DMS 273 treated with DMSO at 0.1 percent for 48 hours (cell line): ENCODE measurements around the gene BTBD9.
A peak's percentile ranks its signal among the peaks of the same experiment; 100 is the strongest.

Experiments
- DNase-seq: peaks from one replicate; lab custom pipeline; 2025; lab: John Stamatoyannopoulos, UW

The BTBD9 gene

GRCh38 chr6:38639498-38640215, at the start of gene BTBD9:
Gene BTBD9, minus strand, starts transcription at chr6:38639929.
- DNase-seq, result peak; percentile 54

GRCh38 chr6:38688579-38689087, 48.9 kb upstream of the BTBD9 start:
- no peak for DNase-seq

GRCh38 chr6:38687549-38687948, 47.8 kb upstream of the BTBD9 start:
- no peak for DNase-seq

- DNase-seq, result no peak
These were observed 47.3 kb upstream of the BTBD9 start for GRCh38 chr6:38687043-38687353.

DNA sequence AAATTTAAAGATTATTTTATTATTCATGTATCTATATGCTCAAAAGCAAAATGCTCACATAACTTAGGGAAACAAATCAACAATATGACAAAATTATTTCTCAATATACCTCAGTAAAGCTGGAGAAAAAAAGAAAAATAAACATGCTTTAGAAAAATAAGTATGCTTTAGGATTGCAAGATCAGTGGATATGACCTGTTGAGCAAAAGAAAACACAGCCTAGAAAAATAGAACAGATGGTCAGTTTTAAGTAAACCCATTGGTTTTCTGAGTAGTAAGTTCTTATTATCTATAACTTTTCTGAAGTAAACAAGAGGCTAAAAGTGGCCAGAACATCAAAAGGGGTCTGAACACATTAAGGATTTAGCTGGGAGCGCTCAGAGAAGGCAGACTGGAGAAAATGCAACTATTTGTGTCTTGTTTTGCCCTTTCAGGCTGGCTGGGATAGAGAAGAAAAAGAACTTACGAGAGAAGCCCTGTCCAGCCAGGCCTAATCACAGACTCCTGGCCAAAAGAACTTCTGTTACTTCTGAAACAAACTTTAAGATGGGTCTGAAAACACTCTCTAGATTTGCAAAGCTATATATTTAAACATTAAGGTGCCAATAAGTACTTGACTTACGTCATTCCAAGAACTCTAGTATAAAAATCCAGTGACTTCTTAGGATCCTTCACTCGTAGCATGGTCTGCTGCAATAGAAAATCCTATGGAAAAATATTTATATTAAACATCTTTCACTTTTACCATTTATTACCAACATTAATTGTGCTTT, 46.7 kb upstream of the BTBD9 start:
- no peak for DNase-seq

DNA sequence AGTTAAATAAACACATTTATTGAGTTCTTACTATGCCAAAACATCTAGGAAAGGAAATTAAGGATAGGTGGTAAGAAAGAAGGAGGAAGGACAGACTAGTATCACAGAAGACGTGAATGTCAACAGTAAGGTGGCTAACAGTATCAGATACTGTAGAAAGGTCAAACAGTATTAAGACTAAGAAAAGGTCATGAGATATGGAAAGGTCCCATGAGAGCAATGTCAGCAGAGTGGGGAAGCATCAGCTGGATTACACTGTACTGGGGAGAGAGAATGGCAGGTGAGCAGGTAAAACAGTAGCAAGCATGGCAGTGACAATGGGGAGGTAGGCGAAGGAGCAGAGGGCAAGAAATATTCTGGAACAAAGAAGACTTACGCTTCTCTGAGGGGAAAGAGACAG, 45.2 kb upstream of the BTBD9 start:
- DNase-seq, result no peak

DNA sequence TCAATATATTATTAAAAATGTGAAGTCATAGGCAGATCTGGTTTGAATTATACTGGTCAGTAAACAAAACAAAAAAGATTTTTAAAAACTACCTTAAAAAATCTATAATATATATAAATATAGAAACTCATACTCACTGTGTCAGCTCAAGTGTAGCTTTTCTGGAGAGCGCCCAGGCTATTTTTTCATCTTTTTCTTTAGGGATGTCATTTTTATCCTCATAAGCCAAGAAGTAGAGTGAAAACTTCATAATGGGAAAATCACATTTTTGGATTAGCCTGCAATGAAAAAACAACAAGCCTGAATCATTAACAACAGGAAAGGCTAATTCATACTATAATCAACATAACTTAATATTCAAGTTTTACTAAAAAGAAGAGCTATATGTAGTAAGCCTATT, 44.5 kb upstream of the BTBD9 start:
- no peak for DNase-seq

DNA sequence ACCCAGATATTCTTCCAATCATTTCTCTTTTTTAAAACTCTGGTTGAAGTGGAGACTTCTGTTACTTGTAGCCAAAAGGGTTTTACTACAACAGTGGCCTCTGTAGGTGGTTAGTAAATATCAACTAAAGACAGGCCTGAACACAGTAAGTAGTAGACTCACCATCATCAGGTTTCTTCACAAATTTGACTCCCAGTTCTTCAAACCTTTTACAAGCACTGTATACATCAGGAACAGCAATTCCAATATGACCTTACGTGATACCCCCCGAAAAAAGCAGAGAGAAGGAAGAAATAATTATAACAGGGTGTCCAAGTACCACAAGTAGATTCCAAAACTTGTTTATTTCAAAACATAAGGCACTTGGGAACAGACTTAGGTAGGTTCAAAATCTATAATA, 42.1 kb upstream of the BTBD9 start:
- no peak for DNase-seq

DNA sequence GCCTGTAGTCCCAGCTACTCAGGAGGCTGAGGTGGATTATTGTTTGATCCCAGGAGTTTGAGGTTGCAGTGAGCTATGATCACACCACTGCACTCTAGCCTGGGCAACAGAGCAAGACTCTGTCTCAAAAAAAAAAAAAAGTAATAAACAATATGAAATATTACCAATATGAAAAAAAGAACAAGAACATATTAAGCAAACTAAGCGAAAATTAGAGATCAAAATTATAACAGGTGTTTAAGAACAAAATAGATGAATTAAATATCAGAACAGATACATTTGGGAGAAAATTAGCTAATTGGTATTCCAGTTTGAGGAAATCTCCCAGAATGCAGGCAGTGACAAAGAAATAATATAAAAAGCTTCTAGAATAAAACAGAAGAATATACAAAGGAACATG, 39.9 kb upstream of the BTBD9 start:
- DNase-seq, result no peak

DNA sequence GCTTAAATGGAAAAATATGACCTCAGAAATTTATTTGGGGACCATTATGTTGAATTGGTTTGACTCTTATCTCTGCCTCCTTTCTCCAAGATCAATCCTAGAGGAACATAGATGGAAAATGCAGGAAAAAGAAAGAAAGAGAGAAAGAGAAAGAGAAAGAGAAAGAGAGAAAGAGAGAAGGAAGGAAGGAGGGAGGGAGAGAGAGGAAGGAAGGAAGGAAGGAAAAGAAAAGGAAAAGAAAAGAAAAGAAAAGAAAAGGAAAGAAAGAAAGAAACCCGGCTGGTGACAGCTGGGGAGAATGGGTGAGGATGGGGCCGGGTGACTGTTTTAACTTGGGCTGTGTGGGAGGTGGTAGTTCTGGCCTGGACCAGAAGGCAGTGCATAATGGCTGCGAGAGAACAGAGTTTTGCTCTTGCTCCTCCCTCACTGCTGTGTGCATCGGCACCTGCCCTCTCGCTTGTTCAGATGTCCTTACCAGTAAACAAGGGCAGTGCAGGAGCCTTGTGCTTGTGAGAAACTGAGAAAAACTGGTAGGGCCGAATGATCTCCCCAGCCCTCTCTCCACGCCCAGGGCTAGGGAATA, 38.5 kb upstream of the BTBD9 start:
- no peak for DNase-seq

- DNase-seq, result no peak
These were observed 37.3 kb upstream of the BTBD9 start for GRCh38 chr6:38676974-38677544.

GRCh38 chr6:38676236-38676973, 36.7 kb upstream of the BTBD9 start:
- DNase-seq, result no peak

DNA sequence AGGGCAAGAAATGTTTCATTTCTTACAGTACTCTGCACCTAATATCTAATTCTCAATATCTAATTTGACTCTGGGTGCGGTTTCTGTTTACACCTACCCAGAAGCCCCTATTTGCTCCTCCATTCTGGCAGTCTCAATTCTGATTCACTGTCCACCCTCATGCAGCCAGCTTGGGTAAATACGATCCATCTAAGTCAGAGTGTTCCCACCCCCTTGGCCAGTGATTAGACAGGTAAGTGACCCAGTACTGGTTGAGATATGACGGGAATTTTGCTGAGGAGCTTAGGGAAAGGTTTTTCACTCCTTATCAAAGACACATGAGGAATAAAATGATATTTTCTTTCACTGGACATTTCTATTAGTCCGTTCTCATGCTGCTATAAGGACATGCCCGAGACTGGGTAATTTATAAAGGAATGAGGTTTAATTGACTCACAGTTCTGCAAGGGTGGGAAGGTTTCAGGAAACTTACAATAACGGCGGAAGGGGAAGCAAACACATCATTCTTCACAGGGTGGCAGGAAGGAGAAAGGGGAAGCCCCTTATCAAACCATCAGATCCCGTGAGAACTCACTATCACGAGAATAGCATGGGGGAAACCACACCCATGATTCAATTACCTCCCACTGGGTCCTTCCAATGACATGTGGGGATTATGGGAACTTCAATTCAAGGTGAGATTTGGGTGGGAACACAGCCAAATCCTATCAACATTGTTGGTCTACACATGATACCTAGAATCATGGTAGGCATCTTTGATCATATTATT, 33.9 kb upstream of the BTBD9 start:
- DNase-seq, result no peak

DNA sequence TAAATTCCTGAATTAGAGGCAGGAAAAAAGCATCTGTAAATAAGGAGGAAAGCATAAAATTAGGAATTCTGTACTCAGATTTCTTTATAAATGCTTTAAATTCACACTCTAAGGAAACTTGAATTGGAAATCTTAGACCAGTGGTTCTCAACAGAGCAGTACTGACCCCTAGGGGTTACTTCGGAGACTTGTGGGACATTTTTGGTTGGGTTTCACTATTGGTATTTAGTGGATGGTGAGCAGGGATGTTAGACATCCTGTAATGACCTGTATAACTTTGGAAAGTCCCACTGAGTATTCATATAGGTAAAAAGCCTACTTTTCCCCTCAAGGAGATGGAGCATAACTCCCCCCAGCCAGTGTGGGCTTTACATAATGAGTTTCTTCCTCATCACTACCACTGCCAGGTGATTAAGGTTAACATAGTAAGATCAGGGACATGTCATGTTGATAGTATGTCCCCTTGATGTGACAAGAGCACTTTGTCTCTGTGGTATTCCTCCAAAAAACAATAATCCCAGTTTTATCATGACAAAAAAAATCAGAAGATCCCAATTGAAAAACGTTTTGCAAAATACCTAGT, 32.2 kb upstream of the BTBD9 start:
- DNase-seq, result peak; percentile 30

DNA sequence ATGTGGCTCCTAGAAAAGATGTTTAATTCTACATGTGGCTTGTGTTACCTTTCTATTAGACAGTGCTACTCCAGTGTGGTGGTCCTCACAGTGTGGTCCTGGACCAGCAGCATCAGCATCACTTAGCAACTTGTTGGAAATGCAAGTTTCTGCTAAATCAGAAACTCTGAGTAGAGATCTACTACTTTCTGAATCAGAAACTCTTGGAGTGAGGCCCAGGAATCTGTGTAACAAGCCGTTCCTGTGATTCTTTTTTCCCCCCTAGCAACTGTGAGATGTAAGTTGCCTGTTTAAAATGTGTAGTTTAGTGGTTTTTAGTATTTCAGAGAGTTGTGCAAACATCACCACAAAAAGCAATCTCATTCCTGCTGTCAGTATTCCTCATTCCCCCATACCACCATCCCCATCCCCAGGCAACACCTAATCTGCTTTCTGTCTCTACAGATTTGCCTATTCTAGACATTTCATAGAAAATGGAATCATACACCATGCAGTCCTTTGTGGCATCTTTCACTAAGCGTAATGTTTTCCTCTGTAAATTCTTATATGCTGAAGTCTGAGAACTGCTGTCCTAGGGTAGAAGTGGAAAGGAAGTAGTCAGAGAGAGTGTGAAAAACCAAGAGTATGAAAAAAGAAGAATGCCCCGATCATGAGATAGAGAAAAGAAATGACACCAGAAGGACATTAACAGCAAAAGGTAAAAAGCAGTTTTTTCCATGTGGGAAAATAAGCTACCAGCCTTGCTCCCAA, 18.9 kb upstream of the BTBD9 start:
- DNase-seq, result no peak

GRCh38 chr6:38656896-38657295, 17.2 kb upstream of the BTBD9 start:
- no peak for DNase-seq

DNA sequence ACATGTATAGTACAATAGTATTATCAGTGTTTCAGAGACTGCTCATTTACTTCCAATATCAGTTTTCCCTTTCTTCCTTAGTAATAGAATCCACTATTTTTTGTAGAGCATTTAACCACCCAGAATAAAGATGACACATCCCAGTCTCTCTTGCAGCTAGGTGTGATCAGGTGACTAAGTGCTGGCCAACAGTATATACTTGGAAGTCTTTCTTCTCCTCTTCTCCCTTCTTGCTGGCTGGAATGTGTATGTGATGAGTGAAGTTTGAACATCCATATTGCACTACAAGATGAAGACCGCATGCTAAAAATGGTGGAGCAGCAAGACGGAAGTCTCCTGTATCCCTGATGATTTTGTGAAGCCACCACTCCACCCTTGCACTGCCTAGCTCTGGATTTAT, 14.5 kb upstream of the BTBD9 start:
- no peak for DNase-seq

DNA sequence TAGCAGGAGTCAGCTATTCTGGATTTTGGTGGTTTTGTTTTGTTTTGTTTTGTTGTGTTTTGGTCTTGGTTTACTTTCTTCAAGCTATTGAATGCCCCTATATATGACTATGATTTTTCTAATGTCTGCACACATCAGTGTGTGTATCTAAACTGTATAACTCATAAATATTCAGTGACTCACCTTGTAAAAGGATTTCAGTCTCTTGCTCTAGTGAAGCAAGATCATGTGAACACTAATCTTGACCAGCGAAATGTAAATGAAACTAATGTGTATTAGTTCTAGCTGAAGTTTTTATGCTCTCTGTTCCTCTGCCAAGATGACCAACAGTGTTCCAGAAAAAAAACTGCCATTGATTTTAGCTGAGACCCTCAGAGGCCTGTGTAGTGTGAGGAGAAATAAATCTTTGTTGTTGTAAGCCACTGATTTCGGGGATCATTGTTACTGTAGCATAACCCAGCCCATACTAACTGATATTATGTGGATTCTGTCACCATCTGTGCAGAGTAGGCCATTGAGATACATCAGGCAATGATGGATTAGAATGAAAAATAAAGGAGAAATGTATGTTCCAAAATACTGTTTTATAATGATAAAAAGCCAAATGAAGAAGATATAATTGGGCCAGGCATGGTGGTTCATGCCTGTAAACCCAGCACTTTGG, 11.5 kb upstream of the BTBD9 start:
- no peak for DNase-seq

- DNase-seq, result no peak
These were observed 10.6 kb upstream of the BTBD9 start for GRCh38 chr6:38650207-38650752.
